MCF 10A (cell line): Measurements from ENCODE around the gene GTSE1. TPM values are rescaled to one million over a fixed set of nuclear protein-coding genes. Genes with fewer than 3 reads are reported as not detected.

Source experiments
- BruUV-seq: library from RNA; stranded (reverse); fragments of 400-500 nt; replicated peaks from 2 replicates; lab custom pipeline; 2021; lab: Mats Ljungman, UMichigan
- CTCF ChIA-PET: fragments of 300-600 bp; sonication (Branson Sonifier 250); formaldehyde crosslinking; extraction: SDS; loops from one replicate; lab custom pipeline; 2021; ENCODE audit warnings: antibody characterized with exemption, inconsistent platforms; lab: Yijun Ruan, JAX
- POLR2A ChIA-PET: fragments of 300-600, 350-650 bp; sonication (Branson Sonifier 250); formaldehyde crosslinking; extraction: SDS; loops from one replicate; lab custom pipeline; 2020; ENCODE audit warnings: antibody characterized with exemption, inconsistent platforms; lab: Yijun Ruan, JAX
- DNase-seq: peaks from one replicate; pipeline ENCODE4 v3.0.0-alpha.2; 2018; ENCODE audit not compliant: unreplicated experiment
- H3K27ac Mint-ChIP-seq: one replicate; pipeline ENCODE4 v1.8.0; 2022; ENCODE audit warnings: mild to moderate bottlenecking, low read depth, mixed read lengths; ENCODE audit not compliant: unreplicated experiment
- H3K27me3 Mint-ChIP-seq: one replicate; pipeline ENCODE4 v1.8.0; 2022; ENCODE audit warnings: mixed read lengths; ENCODE audit not compliant: insufficient read depth, unreplicated experiment
- H3K36me3 Mint-ChIP-seq: one replicate; pipeline ENCODE4 v1.8.0; 2022; ENCODE audit warnings: mild to moderate bottlenecking, moderate library complexity, mixed read lengths; ENCODE audit not compliant: insufficient read depth, unreplicated experiment
- H3K4me1 Mint-ChIP-seq: one replicate; pipeline ENCODE4 v1.8.0; 2022; ENCODE audit warnings: mixed read lengths; ENCODE audit not compliant: insufficient read depth, unreplicated experiment
- H3K4me3 Mint-ChIP-seq: one replicate; pipeline ENCODE4 v1.8.0; 2022; ENCODE audit warnings: mild to moderate bottlenecking, moderate library complexity, mixed read lengths; ENCODE audit not compliant: unreplicated experiment
- H3K9me3 Mint-ChIP-seq: one replicate; pipeline ENCODE4 v1.8.0; 2022; ENCODE audit warnings: mixed read lengths; ENCODE audit not compliant: unreplicated experiment
- intact Hi-C: fragments of 100-400 bp; cut with micrococcal nuclease; formaldehyde crosslinking; loops from 2 replicates; pipeline ENCODE4 v1.14.1; 2022
- total RNA-seq: library from RNA; stranded (reverse); gene quantifications from 2 replicates; pipeline ENCODE4 v1.2.3, GENCODE V29; 2022
- TF ChIP-seq, protein P1 (sequence below): fragments of 200-600 bp; IDR thresholded peaks from one replicate; pipeline ENCODE4 v1.8.0; 2022; ENCODE audit warnings: antibody characterized with exemption, mild to moderate bottlenecking; ENCODE audit not compliant: unreplicated experiment

Gene GTSE1
- total RNA-seq, 1 experiment from 2014 or later: 19.9 TPM

- ChIA-PET CTCF (interaction anchor here (1.1 kb wide), 1 partner anchor 9 kb away, joined by 3 read pairs; no protein-coding TSS in a partner anchor), POLR2A (interaction anchor here (0.6 to 2.4 kb wide), 5 partner anchors 9 to 1299 kb away, joined by 3 to 7 read pairs (median 3); partner anchors contain the start of gene TTC38)
- Mint-ChIP-seq H3K4me3 (no peak overlapping the region), H3K4me1 (no peaks in the 10 kb centered on the region), H3K27ac (no peak overlapping the region), H3K36me3 (peaks cover 49% of the 10 kb centered on the region), H3K9me3 (no peaks in the 10 kb centered on the region), H3K27me3 (no peaks in the 10 kb centered on the region)
- DNase-seq: no peak
- TF ChIP-seq, protein P1, sequence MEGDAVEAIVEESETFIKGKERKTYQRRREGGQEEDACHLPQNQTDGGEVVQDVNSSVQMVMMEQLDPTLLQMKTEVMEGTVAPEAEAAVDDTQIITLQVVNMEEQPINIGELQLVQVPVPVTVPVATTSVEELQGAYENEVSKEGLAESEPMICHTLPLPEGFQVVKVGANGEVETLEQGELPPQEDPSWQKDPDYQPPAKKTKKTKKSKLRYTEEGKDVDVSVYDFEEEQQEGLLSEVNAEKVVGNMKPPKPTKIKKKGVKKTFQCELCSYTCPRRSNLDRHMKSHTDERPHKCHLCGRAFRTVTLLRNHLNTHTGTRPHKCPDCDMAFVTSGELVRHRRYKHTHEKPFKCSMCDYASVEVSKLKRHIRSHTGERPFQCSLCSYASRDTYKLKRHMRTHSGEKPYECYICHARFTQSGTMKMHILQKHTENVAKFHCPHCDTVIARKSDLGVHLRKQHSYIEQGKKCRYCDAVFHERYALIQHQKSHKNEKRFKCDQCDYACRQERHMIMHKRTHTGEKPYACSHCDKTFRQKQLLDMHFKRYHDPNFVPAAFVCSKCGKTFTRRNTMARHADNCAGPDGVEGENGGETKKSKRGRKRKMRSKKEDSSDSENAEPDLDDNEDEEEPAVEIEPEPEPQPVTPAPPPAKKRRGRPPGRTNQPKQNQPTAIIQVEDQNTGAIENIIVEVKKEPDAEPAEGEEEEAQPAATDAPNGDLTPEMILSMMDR: no peak
- BruUV-seq: no TSS peak
- intact Hi-C loops: no loop called here
Measured at GRCh38 chr22:46286941-46287872, 9.5 kb upstream of the GTSE1 start.

- TF ChIP-seq, protein P1: no peak
- Mint-ChIP-seq H3K27ac (no peak overlapping the region), H3K27me3 (no peaks in the 10 kb centered on the region), H3K9me3 (no peaks in the 10 kb centered on the region), H3K36me3 (peaks cover 54% of the 10 kb centered on the region), H3K4me1 (no peaks in the 10 kb centered on the region), H3K4me3 (no peak overlapping the region)
- BruUV-seq: no TSS peak
- no peak for DNase-seq
- ChIA-PET POLR2A (interaction anchor here (0.6 to 0.7 kb wide), 2 partner anchors 27 to 1005 kb away, joined by 3 read pairs; no protein-coding TSS in a partner anchor), CTCF (interaction anchor here (0.7 kb wide), 2 partner anchors 29 to 277 kb away, joined by 3 read pairs; no protein-coding TSS in a partner anchor)
- intact Hi-C loops: no loop called here
Measured at GRCh38 chr22:46287873-46288751, 8.6 kb upstream of the GTSE1 start.

- CTCF ChIA-PET: interaction anchor here (0.7 kb wide), 3 partner anchors 28 to 278 kb away, joined by 3 to 5 read pairs (median 3); no protein-coding TSS in a partner anchor
- H3K4me1 Mint-ChIP-seq: no peaks in the 10 kb centered on the region
- intact Hi-C loops: no loop called here
- no TSS peak for BruUV-seq
- POLR2A ChIA-PET: no interaction called here
- DNase-seq: no peak
- no peaks in the 10 kb centered on the region for H3K9me3 Mint-ChIP-seq
- H3K27me3 Mint-ChIP-seq: no peaks in the 10 kb centered on the region
- no peak overlapping the region for H3K27ac Mint-ChIP-seq
- H3K36me3 Mint-ChIP-seq: peaks cover 48% of the 10 kb centered on the region
- TF ChIP-seq, protein P1: no peak
- H3K4me3 Mint-ChIP-seq: no peak overlapping the region
Measured at GRCh38 chr22:46288846-46289243, 7.8 kb upstream of the GTSE1 start.
